ENCODE data around the gene GLI3.

DNA sequence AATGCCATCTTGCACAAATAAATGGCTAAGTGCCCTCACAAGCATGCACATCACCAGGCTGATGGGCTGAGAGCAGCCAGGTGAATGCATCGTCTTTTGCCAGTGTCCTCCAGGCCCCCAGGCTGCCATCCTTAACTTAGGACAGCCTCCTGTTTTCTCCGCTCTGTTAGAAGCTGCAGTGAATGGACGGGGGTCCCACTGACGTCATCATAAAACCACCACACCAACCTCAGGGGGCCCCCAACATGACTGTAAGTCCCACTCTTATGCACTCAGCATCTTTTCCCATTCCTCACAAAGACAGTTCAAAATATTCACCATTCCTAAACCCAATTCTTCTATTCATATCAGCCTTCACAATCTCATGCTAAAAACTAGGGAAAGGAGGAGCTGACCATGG, 34.4 kb downstream of the GLI3 start:
- no peak for TF ChIP-seq CTCF (IDR thresholded peaks at IDR 0.05 in 8 of 11, conservative IDR thresholded peaks at IDR 0.05 in 3 of 11)
- TF ChIP-seq POLR2AphosphoS5 (IDR thresholded peaks at IDR 0.05): no peak
- no peak for TF ChIP-seq POLR2A (IDR thresholded peaks at IDR 0.05)

Data from spleen (tissue), 7 donors.